GM20431 (cell line): ENCODE results near the gene LCTL.

ENCODE experiments used
- in situ Hi-C: fragments of 300-500 bp; cut with MseI, MboI; formaldehyde crosslinking; loops from one replicate; pipeline ENCODE4 v1.15.0; 2020; ENCODE audit warnings: low sequenced_read_pairs; ENCODE audit not compliant: unreplicated experiment

LCTL gene

DNA sequence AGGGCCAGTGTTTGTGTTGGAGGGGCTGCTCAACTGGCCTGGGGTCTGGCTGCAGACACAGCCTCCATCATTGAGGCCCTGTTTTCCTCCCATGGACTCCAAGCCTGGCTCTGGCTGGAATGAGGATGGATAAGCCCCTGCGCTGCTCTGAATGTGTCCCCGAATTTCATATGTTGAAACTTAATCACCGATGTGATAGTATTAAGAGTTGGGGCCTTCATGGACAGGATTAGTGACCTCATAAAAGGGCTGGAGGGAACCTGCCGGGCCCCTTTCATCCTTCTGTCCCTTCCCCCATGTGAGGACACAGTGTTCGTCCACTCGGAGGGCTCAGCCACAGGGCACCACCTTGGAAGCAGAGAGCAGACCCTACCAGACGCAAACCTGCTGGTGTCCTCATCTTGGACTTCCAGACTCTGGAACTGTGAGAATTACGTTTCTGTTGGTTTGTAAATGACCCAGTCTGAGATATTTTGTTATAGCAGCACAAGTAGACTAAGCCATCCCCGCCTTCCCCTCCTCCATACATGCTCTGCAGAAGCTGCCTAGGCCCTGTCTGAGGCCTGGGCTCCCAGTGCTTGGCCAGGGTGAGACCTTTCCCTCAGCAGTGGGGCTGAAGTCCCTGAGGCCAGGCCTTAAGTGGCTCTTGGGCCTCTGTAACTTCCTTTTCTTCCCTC, 3.8 kb upstream of the LCTL start:
- in situ Hi-C loops, result no loop called here

DNA sequence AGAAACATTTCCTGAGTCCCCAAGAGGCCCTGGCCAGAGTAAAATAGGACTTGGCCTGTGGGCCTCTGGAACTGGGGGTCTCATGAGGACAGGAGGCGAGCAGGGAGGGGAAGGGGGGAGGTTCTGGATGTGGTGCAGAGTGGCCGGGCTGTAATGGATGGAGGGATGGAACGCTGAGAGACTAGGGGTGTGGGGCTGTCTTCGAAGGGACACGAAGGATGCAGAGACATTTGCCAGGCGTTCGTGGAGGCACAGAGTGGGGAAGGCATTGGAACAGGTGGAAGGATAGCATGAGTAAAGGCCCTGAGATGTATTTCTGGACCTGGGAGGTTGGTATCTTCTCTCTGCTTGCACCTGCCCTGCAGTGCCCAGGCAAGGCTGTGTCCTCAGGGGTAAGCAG, 2.1 kb upstream of the LCTL start:
- in situ Hi-C loops, result no loop called here

DNA sequence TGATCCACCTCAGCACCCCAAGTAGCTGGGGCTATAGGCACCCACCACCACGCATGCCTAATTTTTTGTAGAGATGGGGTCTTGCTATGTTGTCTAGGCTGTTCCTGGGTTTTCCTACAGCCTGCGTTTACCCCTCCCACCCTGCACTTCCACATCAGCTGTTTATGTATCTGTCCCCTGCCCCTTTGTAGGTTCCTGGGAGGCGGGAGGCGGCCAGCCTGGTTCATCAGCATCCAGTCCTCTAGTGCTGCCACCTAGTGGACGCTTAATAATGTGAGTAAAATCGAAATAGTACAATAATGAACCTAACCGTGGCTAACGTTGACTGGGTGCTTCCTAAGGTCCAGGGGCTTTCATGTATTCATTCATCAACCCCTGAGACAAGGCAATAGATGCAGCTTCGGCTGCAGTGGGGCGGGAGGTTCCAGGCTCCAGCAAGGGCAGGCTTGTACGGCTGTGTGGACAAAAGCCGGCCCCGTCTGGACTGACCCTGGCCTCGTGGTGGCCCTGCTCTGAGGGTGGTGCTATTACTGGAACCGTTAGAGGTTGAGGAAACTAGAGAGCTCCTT, 1.2 kb upstream of the LCTL start:
- in situ Hi-C loops, result no loop called here

DNA sequence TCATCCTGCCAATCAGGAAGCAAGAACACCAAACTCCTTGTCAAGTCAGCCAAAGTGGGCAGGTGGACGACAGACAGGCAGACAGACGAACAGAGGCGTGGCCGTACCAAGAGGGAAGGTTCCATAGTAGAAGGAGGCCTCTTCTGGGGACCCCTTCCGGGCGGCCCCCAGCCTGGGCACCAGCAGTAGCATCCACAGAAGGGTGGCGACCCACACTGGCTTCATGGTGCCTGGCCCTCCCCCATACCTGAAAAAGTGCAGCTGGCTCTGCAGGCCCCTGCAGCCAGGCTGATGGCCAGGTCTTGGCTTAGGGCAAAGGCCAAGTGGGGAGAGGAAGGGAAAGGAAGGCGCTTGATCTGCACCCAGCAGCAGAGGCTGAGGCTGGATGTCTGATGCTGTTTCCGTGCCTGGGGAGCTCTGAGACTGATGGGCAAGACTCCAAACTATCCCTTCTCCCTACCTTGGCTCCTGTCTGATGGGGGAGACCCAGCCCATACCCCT, 607 bp downstream of the LCTL start:
- in situ Hi-C loops, result no loop called here

DNA sequence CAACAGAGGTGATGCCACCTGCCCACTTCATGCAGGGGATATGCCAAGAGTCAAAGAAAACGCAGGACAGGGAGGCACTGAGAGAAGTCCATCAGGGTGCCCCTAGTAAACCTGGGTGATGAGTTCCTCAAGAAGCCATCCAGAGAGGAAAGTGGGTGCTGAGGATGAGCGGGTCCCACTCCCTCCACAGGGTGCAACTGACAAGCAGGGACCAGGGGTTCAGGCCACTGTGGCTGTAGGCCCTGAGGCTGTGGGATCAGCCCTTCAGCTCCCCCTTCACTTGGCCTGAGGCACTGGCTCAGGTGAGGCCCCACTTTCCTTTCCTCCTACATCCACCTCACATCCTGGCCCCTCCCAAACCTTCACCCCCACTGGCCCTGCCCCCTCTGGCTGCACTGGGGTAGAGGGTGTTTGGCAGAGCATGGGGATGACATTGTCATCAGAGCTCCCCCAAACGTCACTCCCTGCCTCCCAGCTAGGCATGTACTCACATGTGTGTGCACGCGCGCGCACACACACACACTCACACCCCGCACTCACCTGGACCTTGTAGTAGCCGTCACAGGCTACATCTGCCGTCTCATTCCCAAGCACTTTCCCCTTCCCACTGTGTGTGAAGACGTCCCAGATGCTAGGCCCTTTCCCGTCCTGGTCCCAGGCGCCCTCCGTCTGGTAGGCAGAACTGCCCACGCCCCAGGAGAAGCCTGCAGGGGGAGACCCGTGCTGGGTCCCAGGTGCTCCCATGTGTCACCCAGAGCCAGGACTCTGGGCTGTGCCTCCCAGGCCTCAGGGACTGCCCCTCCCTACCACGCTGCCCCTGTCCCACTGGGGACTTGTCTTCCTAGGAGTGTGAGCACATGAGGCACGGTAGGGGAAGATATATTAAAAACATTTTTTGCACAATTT, 1.4 kb downstream of the LCTL start:
- in situ Hi-C loops, result no loop called here

- in situ Hi-C loops, result no loop called here
Measured at GRCh38 chr15:66563566-66564110, 2.2 kb downstream of the LCTL start.

GRCh38 chr15:66563126-66563525, 2.7 kb downstream of the LCTL start:
- in situ Hi-C loops, result no loop called here

- in situ Hi-C loops, result no loop called here
Measured at GRCh38 chr15:66560856-66561525, 4.8 kb downstream of the LCTL start.

GRCh38 chr15:66558271-66558670, 7.5 kb downstream of the LCTL start:
- in situ Hi-C loops, result no loop called here

- in situ Hi-C loops, result no loop called here
Measured at GRCh38 chr15:66555685-66556084, 10.1 kb downstream of the LCTL start.

GRCh38 chr15:66545255-66545654, 20.5 kb downstream of the LCTL start:
- in situ Hi-C loops, result no loop called here

- in situ Hi-C loops, result no loop called here
Measured at GRCh38 chr15:66542896-66543295, 22.9 kb downstream of the LCTL start.

DNA sequence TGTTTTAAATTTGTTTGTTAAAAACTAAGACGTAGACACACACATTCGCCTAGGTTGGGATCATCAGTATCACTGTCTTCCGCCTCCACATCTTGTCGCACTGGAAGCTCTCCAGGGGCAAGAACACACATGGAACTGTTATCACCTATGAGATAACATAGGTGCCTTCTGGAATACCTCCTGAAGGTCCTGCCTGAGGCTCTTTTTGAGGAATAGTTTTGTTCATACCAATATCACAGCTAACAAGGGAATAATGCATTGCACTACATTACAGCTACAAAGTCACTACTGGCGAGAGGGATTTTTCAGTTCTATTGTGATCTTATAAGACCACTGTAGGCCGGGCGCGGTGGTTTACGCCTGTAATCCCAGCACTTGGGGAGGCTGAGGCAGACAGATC, 30.7 kb downstream of the LCTL start:
- in situ Hi-C loops, result no loop called here

- in situ Hi-C loops, result no loop called here
Measured at GRCh38 chr15:66524838-66525237, 41.0 kb downstream of the LCTL start.

DNA sequence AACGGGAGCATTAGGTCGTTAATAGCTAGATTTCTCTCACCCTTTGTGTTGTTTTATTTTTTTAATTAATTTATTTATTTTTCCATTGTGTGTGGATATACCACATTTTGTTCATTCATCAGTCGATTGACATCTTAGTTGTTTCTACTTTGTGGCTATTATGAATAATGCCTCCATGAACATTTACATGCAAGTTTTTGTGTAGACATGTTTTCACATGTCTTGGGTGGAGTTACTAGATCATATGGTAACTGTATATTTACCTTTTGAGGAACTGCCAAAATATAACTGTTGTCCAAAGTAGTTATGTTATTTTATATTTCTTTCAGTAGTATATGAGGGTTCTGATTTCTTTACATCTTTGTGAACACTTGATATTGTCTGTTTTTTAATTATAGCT, 41.9 kb downstream of the LCTL start:
- in situ Hi-C loops, result no loop called here

DNA sequence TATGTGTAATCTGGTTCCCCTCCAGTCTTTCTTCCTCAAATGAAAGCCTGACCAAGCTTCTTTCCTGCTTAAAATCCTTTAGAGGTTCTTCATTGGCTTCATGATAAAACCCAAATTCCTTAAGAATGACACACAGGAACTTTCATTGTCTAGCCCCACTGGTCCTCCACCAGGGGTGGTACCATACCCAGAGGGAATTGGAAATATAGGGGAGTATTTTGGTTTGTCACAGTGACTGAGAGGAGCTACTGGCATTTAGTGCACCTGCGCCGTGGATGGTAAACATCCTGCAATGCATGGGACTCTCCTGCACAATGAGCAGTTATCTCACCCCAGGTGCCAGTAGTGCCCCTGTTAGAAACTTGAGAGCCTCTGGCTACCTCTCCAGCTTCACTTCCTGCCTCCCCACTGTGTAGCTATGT, 49.9 kb downstream of the LCTL start:
- in situ Hi-C loops, result no loop called here

DNA sequence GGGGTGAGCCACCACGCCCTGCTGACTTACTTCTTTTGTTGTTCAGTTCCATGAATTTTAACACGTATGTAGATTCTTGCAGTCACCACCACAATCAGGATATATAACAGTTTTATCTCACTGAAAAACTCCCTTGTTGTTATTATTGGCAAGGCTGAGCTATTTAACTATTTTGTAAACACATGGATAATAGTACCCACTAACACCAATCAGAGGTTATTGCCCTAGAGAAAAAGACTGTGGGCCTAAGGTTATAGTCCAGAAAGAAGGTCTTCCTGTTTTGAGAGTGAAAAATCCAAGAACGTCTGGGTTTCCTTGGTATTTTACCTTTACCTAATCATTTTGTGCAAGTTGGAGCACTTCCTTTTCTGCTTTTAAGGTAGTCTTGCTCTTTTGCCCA, 51.2 kb downstream of the LCTL start:
- in situ Hi-C loops, result no loop called here

- in situ Hi-C loops, result no loop called here
Measured at GRCh38 chr15:66508293-66508883, 57.4 kb downstream of the LCTL start.

- in situ Hi-C loops, result no loop called here
Measured at GRCh38 chr15:66505818-66506217, 60.0 kb downstream of the LCTL start.

- in situ Hi-C loops, result no loop called here
Measured at GRCh38 chr15:66505430-66505811, 60.4 kb downstream of the LCTL start.
